ENCODE data around the gene NEK2.

The NEK2 gene

DNA sequence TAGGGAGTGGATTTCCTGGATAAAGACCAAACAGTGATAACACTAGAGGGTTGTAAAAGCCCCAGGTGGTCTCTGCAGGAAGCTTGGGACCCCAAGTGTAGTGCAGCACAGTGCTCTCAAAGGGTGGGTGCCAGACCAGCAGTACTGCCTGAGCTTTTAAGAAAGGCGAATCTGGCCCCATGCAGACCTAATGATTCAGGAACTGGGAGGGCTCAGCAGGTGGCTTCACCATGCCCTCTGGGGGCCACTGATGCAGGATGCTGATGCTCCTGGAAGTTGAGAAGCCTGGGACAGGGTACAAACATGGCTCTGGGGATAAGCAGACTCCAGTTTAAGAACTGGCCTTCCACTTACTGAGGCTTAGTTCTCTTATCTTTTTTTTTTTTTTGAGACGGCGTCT is 29.1 kb upstream of the NEK2 start:
- TF ChIP-seq, protein P1, sequence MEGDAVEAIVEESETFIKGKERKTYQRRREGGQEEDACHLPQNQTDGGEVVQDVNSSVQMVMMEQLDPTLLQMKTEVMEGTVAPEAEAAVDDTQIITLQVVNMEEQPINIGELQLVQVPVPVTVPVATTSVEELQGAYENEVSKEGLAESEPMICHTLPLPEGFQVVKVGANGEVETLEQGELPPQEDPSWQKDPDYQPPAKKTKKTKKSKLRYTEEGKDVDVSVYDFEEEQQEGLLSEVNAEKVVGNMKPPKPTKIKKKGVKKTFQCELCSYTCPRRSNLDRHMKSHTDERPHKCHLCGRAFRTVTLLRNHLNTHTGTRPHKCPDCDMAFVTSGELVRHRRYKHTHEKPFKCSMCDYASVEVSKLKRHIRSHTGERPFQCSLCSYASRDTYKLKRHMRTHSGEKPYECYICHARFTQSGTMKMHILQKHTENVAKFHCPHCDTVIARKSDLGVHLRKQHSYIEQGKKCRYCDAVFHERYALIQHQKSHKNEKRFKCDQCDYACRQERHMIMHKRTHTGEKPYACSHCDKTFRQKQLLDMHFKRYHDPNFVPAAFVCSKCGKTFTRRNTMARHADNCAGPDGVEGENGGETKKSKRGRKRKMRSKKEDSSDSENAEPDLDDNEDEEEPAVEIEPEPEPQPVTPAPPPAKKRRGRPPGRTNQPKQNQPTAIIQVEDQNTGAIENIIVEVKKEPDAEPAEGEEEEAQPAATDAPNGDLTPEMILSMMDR (IDR thresholded peaks at IDR 0.05; ENCODE audit: low read depth, low read length) = no peak
- no peak overlapping the region for H3K4me3 ChIP-seq (replicated peaks in 1 of 2; ENCODE audit: low read depth in 2 of 2, low read length in 2 of 2)
- DNase-seq (ENCODE audit: low read depth in 2 of 2) = no peak

DNA sequence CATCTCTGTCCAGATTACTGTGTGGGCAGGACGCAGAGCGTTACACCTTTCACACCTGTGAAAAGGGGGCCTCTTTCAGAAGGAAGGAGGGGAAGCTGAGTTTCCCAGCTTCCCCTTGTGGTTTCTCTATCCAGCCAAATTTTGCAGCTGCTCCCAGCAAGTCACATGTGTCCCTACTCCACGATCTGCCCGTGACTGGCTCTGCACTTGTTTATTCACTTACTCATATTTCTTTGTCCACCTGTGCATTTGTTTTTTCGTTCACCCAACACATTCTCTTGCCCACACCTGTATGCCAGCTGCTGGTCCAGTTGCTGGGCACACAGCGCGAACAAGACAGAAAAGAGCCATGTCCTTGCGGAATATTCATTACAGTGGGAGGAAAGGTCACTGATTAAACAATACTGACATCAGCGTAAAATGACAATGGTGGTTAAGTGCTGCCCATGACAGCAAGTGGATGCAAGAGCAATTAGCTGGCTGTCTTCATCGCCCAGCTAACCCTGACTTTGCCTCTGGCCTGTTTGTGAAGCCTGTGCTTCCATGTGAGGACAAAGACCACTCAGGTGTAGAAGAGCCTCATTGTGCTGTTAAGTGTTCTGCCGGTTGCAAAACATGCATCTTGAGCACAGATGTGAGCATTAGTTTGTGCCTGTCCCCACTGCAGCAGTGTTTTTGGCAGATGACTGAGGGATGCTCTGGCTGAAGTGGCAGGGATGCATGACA is 28.6 kb upstream of the NEK2 start:
- no peak for DNase-seq (ENCODE audit: low read depth in 2 of 2)
- TF ChIP-seq, protein P1 (IDR thresholded peaks at IDR 0.05; ENCODE audit: low read depth, low read length) = no peak
- H3K4me3 ChIP-seq (replicated peaks in 1 of 2; ENCODE audit: low read depth in 2 of 2, low read length in 2 of 2) = no peak overlapping the region

DNA sequence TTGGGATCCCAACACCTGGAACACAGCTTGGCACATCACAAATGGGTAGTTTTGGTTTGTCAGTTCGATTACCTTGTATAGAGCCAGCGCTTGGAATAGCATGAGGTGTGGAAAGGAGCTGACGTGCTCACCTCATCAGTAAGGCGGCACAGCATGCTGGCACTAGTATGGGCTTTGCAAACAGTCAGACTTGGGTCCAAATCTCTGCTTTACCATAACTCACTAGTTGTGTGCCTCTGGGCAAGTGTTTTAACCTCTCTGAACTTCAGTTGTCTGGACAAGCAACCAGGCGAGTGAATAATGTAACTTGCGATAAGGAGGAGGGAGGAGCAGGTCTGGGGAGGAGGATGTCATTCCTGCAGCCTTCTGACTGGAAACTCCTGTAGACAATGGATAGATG is 26.3 kb upstream of the NEK2 start:
- no peak overlapping the region for H3K4me3 ChIP-seq (replicated peaks in 1 of 2; ENCODE audit: low read depth in 2 of 2, low read length in 2 of 2)
- DNase-seq (ENCODE audit: low read depth in 2 of 2) = no peak
- TF ChIP-seq, protein P1 (IDR thresholded peaks at IDR 0.05; ENCODE audit: low read depth, low read length) = no peak

DNA sequence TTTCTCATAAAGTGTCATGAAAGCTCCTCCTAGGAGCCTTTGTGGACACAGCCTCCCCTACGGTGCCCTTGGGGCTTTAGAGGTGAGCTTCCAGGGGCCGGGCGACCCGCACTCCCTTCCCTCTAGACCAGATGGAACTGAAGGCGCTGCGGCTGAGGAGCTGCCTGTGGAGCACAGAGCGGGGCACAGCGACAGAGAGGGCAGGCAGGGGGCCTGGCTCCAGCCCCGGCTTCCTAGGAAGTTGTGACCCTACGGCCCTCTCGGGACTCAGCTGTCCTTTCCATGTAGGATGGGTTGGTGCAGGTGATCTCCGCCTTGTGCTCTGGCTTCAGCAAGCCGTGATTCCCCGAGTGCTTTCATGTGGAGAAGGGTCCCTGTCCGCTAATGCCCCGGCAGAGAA is 23.6 kb upstream of the NEK2 start:
- TF ChIP-seq, protein P1 (IDR thresholded peaks at IDR 0.05; ENCODE audit: low read depth, low read length) = no peak
- no peak for DNase-seq (ENCODE audit: low read depth in 2 of 2)
- no peak overlapping the region for H3K4me3 ChIP-seq (replicated peaks in 1 of 2; ENCODE audit: low read depth in 2 of 2, low read length in 2 of 2)

DNA sequence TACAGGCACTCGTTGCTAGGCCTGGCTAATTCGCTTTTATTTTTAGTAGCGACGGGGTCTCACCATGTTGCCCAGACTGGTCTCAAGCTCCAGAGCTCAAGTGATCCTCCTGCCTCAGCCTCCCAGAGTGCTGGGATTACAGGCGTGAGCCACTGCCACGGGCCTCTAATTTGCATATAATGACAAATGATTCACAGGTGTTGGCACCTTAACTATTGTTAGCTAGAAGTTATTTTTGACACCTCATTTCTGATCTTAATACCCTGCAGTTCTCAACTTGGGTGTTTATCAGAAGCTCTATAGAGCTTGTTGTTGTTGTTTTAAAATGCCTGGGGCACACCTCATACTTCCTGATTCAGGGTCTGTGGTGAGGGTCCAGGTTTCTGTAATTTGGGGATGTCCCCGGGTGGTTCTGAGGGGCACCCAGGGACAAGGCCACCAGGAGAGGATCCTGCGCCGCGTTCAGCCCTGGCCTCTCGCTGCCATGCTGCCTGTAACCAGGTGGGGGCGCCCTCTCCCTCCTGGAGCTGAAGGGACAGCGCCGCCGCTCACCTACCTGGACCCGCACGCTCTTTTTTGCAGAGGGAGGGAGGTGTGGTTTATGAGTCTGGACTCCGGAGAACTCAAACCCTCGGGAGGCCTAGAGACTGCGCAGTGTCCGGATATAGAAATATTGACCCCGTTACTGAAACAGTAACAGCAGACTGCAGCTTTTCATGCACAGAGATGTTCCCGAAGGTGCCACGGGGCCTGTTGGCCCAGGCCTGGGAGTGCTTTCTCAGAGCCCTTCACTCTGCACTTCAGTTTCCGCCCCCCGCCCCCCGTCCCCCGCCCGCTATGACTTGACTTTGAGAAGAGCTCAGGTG is 23.0 kb upstream of the NEK2 start:
- DNase-seq (ENCODE audit: low read depth in 2 of 2) = peak; percentile 66 to 69
- peak overlapping the region in 1 of 2 donors; percentile 28 for H3K4me3 ChIP-seq (replicated peaks in 1 of 2; ENCODE audit: low read depth in 2 of 2, low read length in 2 of 2)
- TF ChIP-seq, protein P1 (IDR thresholded peaks at IDR 0.05; ENCODE audit: low read depth, low read length) = peak; percentile 100

DNA sequence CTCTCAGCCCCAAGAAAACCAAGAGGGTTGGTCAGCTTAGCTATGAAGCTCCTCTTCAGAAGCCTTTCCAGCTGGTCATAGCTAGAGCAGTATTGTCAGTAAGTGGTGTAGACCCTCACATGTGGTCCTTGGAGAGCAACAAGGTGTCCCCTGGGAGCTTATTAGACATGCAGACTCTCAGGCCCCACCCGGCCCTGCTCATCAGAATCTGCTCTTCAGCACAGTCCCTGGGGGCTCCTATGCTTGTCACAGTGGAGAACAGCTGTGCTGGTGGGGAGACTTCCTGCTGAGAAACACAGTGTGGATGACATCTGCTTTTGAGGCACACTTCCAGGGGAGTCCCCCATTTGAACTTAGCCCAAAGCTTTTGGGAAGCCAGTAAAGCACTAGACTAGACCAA is 21.9 kb upstream of the NEK2 start:
- TF ChIP-seq, protein P1 (IDR thresholded peaks at IDR 0.05; ENCODE audit: low read depth, low read length) = no peak
- DNase-seq (ENCODE audit: low read depth in 2 of 2) = no peak
- no peak overlapping the region for H3K4me3 ChIP-seq (replicated peaks in 1 of 2; ENCODE audit: low read depth in 2 of 2, low read length in 2 of 2)
